ENCODE results near the gene MLIP.

- TF ChIP-seq, protein P1, sequence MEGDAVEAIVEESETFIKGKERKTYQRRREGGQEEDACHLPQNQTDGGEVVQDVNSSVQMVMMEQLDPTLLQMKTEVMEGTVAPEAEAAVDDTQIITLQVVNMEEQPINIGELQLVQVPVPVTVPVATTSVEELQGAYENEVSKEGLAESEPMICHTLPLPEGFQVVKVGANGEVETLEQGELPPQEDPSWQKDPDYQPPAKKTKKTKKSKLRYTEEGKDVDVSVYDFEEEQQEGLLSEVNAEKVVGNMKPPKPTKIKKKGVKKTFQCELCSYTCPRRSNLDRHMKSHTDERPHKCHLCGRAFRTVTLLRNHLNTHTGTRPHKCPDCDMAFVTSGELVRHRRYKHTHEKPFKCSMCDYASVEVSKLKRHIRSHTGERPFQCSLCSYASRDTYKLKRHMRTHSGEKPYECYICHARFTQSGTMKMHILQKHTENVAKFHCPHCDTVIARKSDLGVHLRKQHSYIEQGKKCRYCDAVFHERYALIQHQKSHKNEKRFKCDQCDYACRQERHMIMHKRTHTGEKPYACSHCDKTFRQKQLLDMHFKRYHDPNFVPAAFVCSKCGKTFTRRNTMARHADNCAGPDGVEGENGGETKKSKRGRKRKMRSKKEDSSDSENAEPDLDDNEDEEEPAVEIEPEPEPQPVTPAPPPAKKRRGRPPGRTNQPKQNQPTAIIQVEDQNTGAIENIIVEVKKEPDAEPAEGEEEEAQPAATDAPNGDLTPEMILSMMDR (IDR thresholded peaks at IDR 0.05): no peak
- TF ChIP-seq EZH2phosphoT487 (IDR thresholded peaks at IDR 0.05): no peak
Observed at GRCh38 chr6:54214286-54214685, 103.0 kb downstream of the MLIP start.

Measured in neural progenitor cell (in vitro differentiated cells).